Ovary (tissue), 9 donors: ENCODE data around the gene DDX54. TPM values are rescaled to one million over a fixed set of nuclear protein-coding genes. Genes with fewer than 3 reads are reported as not detected.

Source experiments
- DNase-seq, 5 donors: peaks; one replicate each; pipeline ENCODE4 v3.0.0-alpha.2; 2019 to 2020
- H3K27ac ChIP-seq, 2 donors: fragments of 200-600 bp; one replicate each; pipeline versions ENCODE4 v1.5.1 to v1.8.0; 2019 to 2022
- H3K27me3 ChIP-seq: fragments of 200-600 bp; one replicate; pipeline ENCODE4 v1.8.0; 2022
- H3K36me3 ChIP-seq: fragments of 200-600 bp; sonication (generic); one replicate; pipeline ENCODE4 v1.5.1; 2019
- H3K4me1 ChIP-seq: one replicate; pipeline ENCODE4 v1.8.1; 2013; ENCODE audit warnings: mild to moderate bottlenecking, moderate library complexity; ENCODE audit not compliant: insufficient read depth
- H3K4me3 ChIP-seq: fragments of 200-600 bp; sonication (generic); one replicate; pipeline ENCODE4 v1.5.1; 2017
- H3K9me3 ChIP-seq, 2 donors: fragments of 200-600 bp in 1 of 2; sonication (generic) in 1 of 2; one replicate each; pipeline versions ENCODE4 v1.5.1 to v1.8.1; 2013 to 2019; ENCODE audit warnings: mild to moderate bottlenecking in 1 of 2, moderate library complexity in 1 of 2
- EP300 ChIP-seq: sonication (generic); formaldehyde crosslinking; IDR thresholded peaks from one replicate; pipeline ENCODE4 v1.6.1; 2017; ENCODE audit warnings: antibody characterized with exemption
- POLR2A ChIP-seq: fragments of 450-650 bp; IDR thresholded peaks from one replicate; pipeline ENCODE4 v1.6.1; 2017; ENCODE audit warnings: antibody characterized with exemption, mild to moderate bottlenecking, moderate library complexity
- WGBS, 3 donors: extraction: QIAGEN DNeasy Blood & Tissue Kit in 1 of 3; methylation state at CpG; one replicate each; pipeline versions ENCODE4 v1.1.5 to v1.1.7; 2013 to 2017; 5-methylcytosine and 5-hydroxymethylcytosine counted together
- intact Hi-C, 4 donors: fragments of 100-400 bp; cut with DNase I; formaldehyde crosslinking; loops; one replicate each; pipeline versions ENCODE4 v1.11.0 to v1.15.1; 2022 to 2023
- polyA plus RNA-seq, 2 donors: library from polyadenylated mRNA; stranded (reverse); fragments of 200-250 nt in 1 of 2; fragments of 350-450 nt in 1 of 2; fragmentation: Illumina TruSeq in 1 of 2; extraction: RNeasy Lipid Tissue Mini Kit (QIAGEN cat#74804) in 1 of 2; gene quantifications; one replicate each; pipeline ENCODE4 v1.2.3, GENCODE V29; 2013 to 2014
- total RNA-seq, 7 donors: library from RNA; depleted of rRNA in 2 of 7; stranded (reverse); fragments of >200 nt in 2 of 7; fragmentation: NEBNext Ultra II Directional in 3 of 7; extraction: Animal tissue kit (Norgen Biotek cat#: 25700) in 3 of 7; gene quantifications; one replicate each; pipeline versions ENCODE4 v1.1.0 to v1.2.4, GENCODE V29; 2016 to 2023
- TF ChIP-seq, protein P1 (sequence below), 3 donors: fragments of 450-650 bp in 2 of 3; fragments of 200-600 bp in 1 of 3; IDR thresholded peaks; one replicate each; pipeline versions ENCODE4 v1.5.1 to v1.8.0; 2016 to 2022; ENCODE audit warnings: antibody characterized with exemption in 3 of 3, mild to moderate bottlenecking in 1 of 3
- donor health status: DM: no; HTN: no; CAD: no; lungs with moderate emphysema.
- donor health status: DM: no; HTN: no; CAD: no.
- donor health status: Bipolar disorder and iron deficiency.
- donor health status: DM: yes; HTN: yes; CAD: no.
- donor health status: DM: no; HTN: no; CAD: no.
- donor health status: DM: yes; HTN: yes; CAD: no.

DDX54 gene
- total and polyA plus RNA-seq, 9 donors, result 10.8 to 77.5 (median 59.4) TPM

DNA sequence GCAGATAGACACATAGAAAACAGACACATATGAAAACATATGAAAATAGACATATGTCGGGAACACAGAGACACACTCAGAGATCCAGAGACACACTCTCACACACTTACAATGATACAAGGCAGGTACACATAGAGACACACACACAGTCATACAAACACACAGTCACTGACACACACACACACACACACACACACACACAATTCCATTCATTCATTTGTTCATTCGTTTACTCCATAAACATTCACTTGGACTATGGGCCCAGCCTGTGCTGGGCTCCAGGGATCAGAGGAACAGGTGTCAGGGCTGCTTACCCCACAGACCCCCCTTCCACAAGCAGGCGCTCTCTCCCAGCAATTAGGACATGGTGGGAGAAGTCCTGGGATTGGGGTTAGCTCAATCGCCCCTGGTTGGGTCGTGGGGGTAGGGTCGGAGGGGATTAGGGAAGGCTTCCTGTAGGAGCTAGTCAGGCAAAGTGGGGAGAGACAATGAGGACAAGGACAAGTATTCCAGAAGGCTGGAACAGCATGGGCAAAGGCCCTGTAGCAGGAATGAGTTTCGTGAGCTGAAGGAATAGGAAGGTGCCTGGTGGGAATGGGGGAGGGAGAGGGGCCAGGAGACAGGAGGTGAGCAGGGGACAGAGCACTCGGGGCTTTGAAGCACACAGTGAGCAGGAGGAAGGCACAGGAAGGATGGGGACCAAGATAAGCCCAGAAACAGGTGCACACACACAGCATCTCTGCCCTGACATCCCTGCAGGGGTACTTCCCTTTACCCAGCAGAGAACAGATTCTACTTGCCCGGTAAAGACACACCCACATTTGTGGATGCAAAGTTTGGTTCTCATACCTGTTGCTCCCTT, 56.2 kb downstream of the DDX54 start:
- Histone ChIP-seq H3K27ac (no peak overlapping the region), H3K4me3 (no peak overlapping the region), H3K36me3 (no peaks in the 10 kb centered on the region), H3K4me1 (no peaks in the 10 kb centered on the region), H3K27me3 (no peaks in the 10 kb centered on the region), H3K9me3 (no peaks in the 10 kb centered on the region)
- WGBS, 3 donors, result 48 to 57% (median 57%) methylated on average over 9 of the region's 9 CpGs
- no peak for DNase-seq
- TF ChIP-seq POLR2A (no peak), EP300 (no peak)
- TF ChIP-seq, protein P1, sequence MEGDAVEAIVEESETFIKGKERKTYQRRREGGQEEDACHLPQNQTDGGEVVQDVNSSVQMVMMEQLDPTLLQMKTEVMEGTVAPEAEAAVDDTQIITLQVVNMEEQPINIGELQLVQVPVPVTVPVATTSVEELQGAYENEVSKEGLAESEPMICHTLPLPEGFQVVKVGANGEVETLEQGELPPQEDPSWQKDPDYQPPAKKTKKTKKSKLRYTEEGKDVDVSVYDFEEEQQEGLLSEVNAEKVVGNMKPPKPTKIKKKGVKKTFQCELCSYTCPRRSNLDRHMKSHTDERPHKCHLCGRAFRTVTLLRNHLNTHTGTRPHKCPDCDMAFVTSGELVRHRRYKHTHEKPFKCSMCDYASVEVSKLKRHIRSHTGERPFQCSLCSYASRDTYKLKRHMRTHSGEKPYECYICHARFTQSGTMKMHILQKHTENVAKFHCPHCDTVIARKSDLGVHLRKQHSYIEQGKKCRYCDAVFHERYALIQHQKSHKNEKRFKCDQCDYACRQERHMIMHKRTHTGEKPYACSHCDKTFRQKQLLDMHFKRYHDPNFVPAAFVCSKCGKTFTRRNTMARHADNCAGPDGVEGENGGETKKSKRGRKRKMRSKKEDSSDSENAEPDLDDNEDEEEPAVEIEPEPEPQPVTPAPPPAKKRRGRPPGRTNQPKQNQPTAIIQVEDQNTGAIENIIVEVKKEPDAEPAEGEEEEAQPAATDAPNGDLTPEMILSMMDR (IDR thresholded peaks at IDR 0.05), result no peak
- intact Hi-C loops, result no loop called here

GRCh38 chr12:113127791-113128199, 57.5 kb downstream of the DDX54 start:
- TF ChIP-seq EP300 (no peak), POLR2A (no peak)
- TF ChIP-seq, protein P1 (IDR thresholded peaks at IDR 0.05), result no peak
- intact Hi-C loops, result no loop called here
- no peaks in the 10 kb centered on the region for H3K27me3 ChIP-seq
- no peaks in the 10 kb centered on the region for H3K4me1 ChIP-seq
- no peak for DNase-seq
- 17 to 22% (median 19%) methylated on average over 15 of the region's 15 CpGs for WGBS, 3 donors
- H3K36me3 ChIP-seq, result no peaks in the 10 kb centered on the region
- H3K27ac ChIP-seq, result no peak overlapping the region
- no peaks in the 10 kb centered on the region for H3K9me3 ChIP-seq
- H3K4me3 ChIP-seq, result no peak overlapping the region

- TF ChIP-seq, protein P1 (IDR thresholded peaks at IDR 0.05), result no peak
- TF ChIP-seq EP300 (no peak), POLR2A (no peak)
- Histone ChIP-seq H3K27ac (no peak overlapping the region), H3K27me3 (no peaks in the 10 kb centered on the region), H3K4me1 (no peaks in the 10 kb centered on the region), H3K36me3 (no peaks in the 10 kb centered on the region), H3K4me3 (no peak overlapping the region), H3K9me3 (peaks cover 0 to 3% of the 10 kb centered on the region in 2 donors)
- WGBS, 3 donors, result 55 to 84% (median 74%) methylated on average over 3 of the region's 3 CpGs
- DNase-seq, result no peak
- intact Hi-C loops, result no loop called here
Measured at GRCh38 chr12:113120670-113121370, 64.5 kb downstream of the DDX54 start.

GRCh38 chr12:113119980-113120669, 65.2 kb downstream of the DDX54 start:
- Histone ChIP-seq H3K4me3 (no peak overlapping the region), H3K27ac (no peak overlapping the region), H3K27me3 (no peaks in the 10 kb centered on the region), H3K9me3 (peaks cover 0 to 3% of the 10 kb centered on the region in 2 donors), H3K36me3 (no peaks in the 10 kb centered on the region), H3K4me1 (no peaks in the 10 kb centered on the region)
- TF ChIP-seq EP300 (no peak), POLR2A (no peak)
- TF ChIP-seq, protein P1 (IDR thresholded peaks at IDR 0.05), result no peak
- DNase-seq, result no peak
- intact Hi-C loops, result no loop called here
- 27 to 34% (median 32%) methylated on average over 4 of the region's 4 CpGs for WGBS, 3 donors
